GM18519 (cell line): Measurements from ENCODE around the gene BRAF.
"Not testable (repeated sequence)": the region's sequence is repeated elsewhere in the genome, so short reads cannot be mapped to it uniquely, and the experiment has no call there.

Experiments used
- ATAC-seq: cut with Tn5 transposase; IDR thresholded peaks from one replicate; pipeline ENCODE4 v1.9.1; 2021; ENCODE audit warnings: mild to moderate bottlenecking, moderate library complexity; ENCODE audit not compliant: unreplicated experiment, low FRiP score

Gene BRAF

GRCh38 chr7:140686921-140687320 is 237.8 kb downstream of the BRAF start:
- no peak for ATAC-seq

- no peak for ATAC-seq
Observed at GRCh38 chr7:140685407-140686087, 239.2 kb downstream of the BRAF start.

- ATAC-seq = no peak
Observed at GRCh38 chr7:140684066-140684950, 240.4 kb downstream of the BRAF start.

- no peak for ATAC-seq
Observed at GRCh38 chr7:140683657-140684056, 241.1 kb downstream of the BRAF start.

- no peak for ATAC-seq
Observed at GRCh38 chr7:140681766-140682165, 243.0 kb downstream of the BRAF start.

GRCh38 chr7:140680886-140681285 is 243.8 kb downstream of the BRAF start:
- no peak for ATAC-seq

- no peak for ATAC-seq
Observed at GRCh38 chr7:140679186-140679585, 245.5 kb downstream of the BRAF start.

- ATAC-seq = no peak
Observed at GRCh38 chr7:140678816-140679130, 246.0 kb downstream of the BRAF start.

- ATAC-seq = no peak
Observed at GRCh38 chr7:140678081-140678815, 246.5 kb downstream of the BRAF start.

GRCh38 chr7:140677496-140677895 is 247.2 kb downstream of the BRAF start:
- ATAC-seq = no peak

- not testable (repeated sequence) for ATAC-seq
Observed at GRCh38 chr7:140676956-140677355, 247.8 kb downstream of the BRAF start.

GRCh38 chr7:140676306-140676705 is 248.4 kb downstream of the BRAF start:
- peak; percentile 66 for ATAC-seq

- no peak for ATAC-seq
Observed at GRCh38 chr7:140675726-140676125, 249.0 kb downstream of the BRAF start.

GRCh38 chr7:140674899-140675701 is 249.6 kb downstream of the BRAF start:
- no peak for ATAC-seq

GRCh38 chr7:140674356-140674800 is 250.4 kb downstream of the BRAF start:
- ATAC-seq = no peak

GRCh38 chr7:140673774-140674155 is 251.0 kb downstream of the BRAF start:
- ATAC-seq = no peak

- peak; percentile 35 for ATAC-seq
Observed at GRCh38 chr7:140673063-140673773, 251.5 kb downstream of the BRAF start.

- ATAC-seq = no peak
Observed at GRCh38 chr7:140672382-140673062, 252.2 kb downstream of the BRAF start, which contains the start of gene ADCK2. ADCK2 (plus strand) TSS chr7:140672945; CDS start chr7:140673331, 386 bp downstream.

GRCh38 chr7:140671966-140672365 is 252.8 kb downstream of the BRAF start:
- no peak for ATAC-seq
